Skin of body (tissue), 2 donors: Measurements from ENCODE around the gene RMC1. TPM values are rescaled to one million over a fixed set of nuclear protein-coding genes. Genes with fewer than 3 reads are reported as not detected.
"Not testable (repeated sequence)": the region's sequence is repeated elsewhere in the genome, so short reads cannot be mapped to it uniquely, and the experiment has no call there.

Experiments used
- DNase-seq: peaks from one replicate; lab custom pipeline; 2025; lab: John Stamatoyannopoulos, UW
- total RNA-seq: library from RNA; depleted of rRNA; stranded (reverse); fragments of >200 nt; gene quantifications from one replicate; pipeline ENCODE4 v1.2.3, GENCODE V29; 2014

RMC1 gene
- total RNA-seq, 1 donor from 2014 or later = 14.0 TPM

- DNase-seq = no peak
Observed at GRCh38 chr18:23498117-23498516, 5.2 kb upstream of the RMC1 start.

- DNase-seq = no peak
Observed at GRCh38 chr18:23498877-23499276, 4.4 kb upstream of the RMC1 start.

GRCh38 chr18:23499291-23499781 lies 4.0 kb upstream of the RMC1 start:
- no peak for DNase-seq

GRCh38 chr18:23501626-23502025 lies 1.7 kb upstream of the RMC1 start:
- no peak for DNase-seq

- DNase-seq = peak; percentile 4
Observed at GRCh38 chr18:23502516-23503037, 734 bp upstream of the RMC1 start.

- no peak for DNase-seq
Observed at GRCh38 chr18:23503963-23504344, 643 bp downstream of the RMC1 start.

GRCh38 chr18:23504720-23505119 lies 1.4 kb downstream of the RMC1 start:
- no peak for DNase-seq

GRCh38 chr18:23506393-23506792 lies 3.1 kb downstream of the RMC1 start:
- no peak for DNase-seq

GRCh38 chr18:23510923-23511322 lies 7.6 kb downstream of the RMC1 start:
- not testable (repeated sequence) for DNase-seq

GRCh38 chr18:23512216-23512615 lies 8.9 kb downstream of the RMC1 start:
- DNase-seq = not testable (repeated sequence)

- no peak for DNase-seq
Observed at GRCh38 chr18:23512641-23513040, 9.3 kb downstream of the RMC1 start.

GRCh38 chr18:23515911-23516546 lies 12.7 kb downstream of the RMC1 start:
- peak; percentile 27 for DNase-seq

GRCh38 chr18:23519734-23520133 lies 16.4 kb downstream of the RMC1 start:
- DNase-seq = no peak

GRCh38 chr18:23521271-23521670 lies 18.0 kb downstream of the RMC1 start:
- no peak for DNase-seq

- DNase-seq = no peak
Observed at GRCh38 chr18:23521907-23522306, 18.6 kb downstream of the RMC1 start.

GRCh38 chr18:23523429-23524212 lies 20.3 kb downstream of the RMC1 start:
- peak; percentile 33 for DNase-seq

GRCh38 chr18:23524213-23524707 lies 20.9 kb downstream of the RMC1 start:
- no peak for DNase-seq

- DNase-seq = no peak
Observed at GRCh38 chr18:23526501-23527063, 23.3 kb downstream of the RMC1 start.

GRCh38 chr18:23528580-23529472 lies 25.5 kb downstream of the RMC1 start:
- no peak for DNase-seq

GRCh38 chr18:23529604-23530003 lies 26.3 kb downstream of the RMC1 start:
- DNase-seq = no peak

- no peak for DNase-seq
Observed at GRCh38 chr18:23530195-23530594, 26.9 kb downstream of the RMC1 start.
